ENCODE data around the gene TPT1. TPM values are rescaled to one million over a fixed set of nuclear protein-coding genes. Genes with fewer than 3 reads are reported as not detected.

TPT1 gene
- total and polyA plus RNA-seq, 9 of the 15 experiments (the other 6 are each of a cell fraction or from before 2014, with no cell fraction given), result 602 to 2,508 (median 1,784) TPM

GRCh38 chr13:45299194-45299593 lies 41.8 kb downstream of the TPT1 start:
- BruUV-seq (replicated peaks), result no TSS peak
- FAIRE-seq (no peak), ATAC-seq (peak; percentile 66), DNase-seq (ENCODE audit: extremely low read depth in 1 of 4, low spot score in 3 of 4) (peak in 3 of 4 experiments; percentile 14 to 54 (median 35))
- no peaks in the 10 kb centered on the region for H3K79me2 ChIP-seq (ENCODE audit: control insufficient read depth, insufficient read depth, low read length)
- peaks cover 16 to 21% of the 10 kb centered on the region in 2 experiments; a peak in 4 of 5 replicates for H3K4me1 ChIP-seq (replicated peaks in 1 of 2; ENCODE audit: control insufficient read depth in 2 of 2, insufficient read depth in 2 of 2, low read length in 2 of 2)
- intact Hi-C loops (cut with micrococcal nuclease) (no loop called here), in situ Hi-C loops (cut with MboI) (no loop called here)
- 9% methylated on average over 3 of the region's 3 CpGs for WGBS (ENCODE audit: insufficient coverage, low coverage, missing lambda C conversion rate)
- no peaks in the 10 kb centered on the region for H3K27me3 ChIP-seq (ENCODE audit: control insufficient read depth in 2 of 2, insufficient read depth in 2 of 2, low read length in 2 of 2)
- H2AFZ ChIP-seq (ENCODE audit: low read depth, low read length), result no peak overlapping the region
- POLR2A ChIA-PET, result interaction anchor here (0.6 to 1.2 kb wide), 2 partner anchors 195 to 253 kb away, joined by 3 read pairs; no protein-coding TSS in a partner anchor
- CTCF ChIA-PET (ENCODE audit: low intra/inter-chr PET ratio), result no interaction called here
- TF ChIP-seq NFE2 (IDR thresholded peaks at IDR 0.05; ENCODE audit: low read depth) (peak; percentile 52), TAL1 (IDR thresholded peaks at IDR 0.05) (peak; percentile 29; the same call in 1 of the 2 replicates), ZKSCAN3 (CRISPR knock-in tag; IDR thresholded peaks at IDR 0.05) (no peak), CBFA2T3 (IDR thresholded peaks at IDR 0.05) (peak; percentile 69), ARID1B (IDR thresholded peaks at IDR 0.05) (peak; percentile 54), HMBOX1 (IDR thresholded peaks at IDR 0.05) (0 out of 2 replicates have a peak, but pooled peaks have one; percentile 2), SMARCE1 (IDR thresholded peaks at IDR 0.05) (no peak), DPF2 (IDR thresholded peaks at IDR 0.05) (0 out of 2 replicates have a peak, but pooled peaks have one; percentile 36), CBFA2T2 (conservative IDR thresholded peaks at IDR 0.05) (peak; percentile 29; the same call in 1 of the 2 replicates), TCF3 (CRISPR knock-in tag; IDR thresholded peaks at IDR 0.05) (peak; percentile 39), NFIC (IDR thresholded peaks at IDR 0.05) (peak; percentile 65), CBX1 (IDR thresholded peaks at IDR 0.05; ENCODE audit: low read depth) (no peak), NFYB (IDR thresholded peaks at IDR 0.05; ENCODE audit: extremely low read depth, insufficient read length) (peak; percentile 19)
- peaks cover 2% of the 10 kb centered on the region for H3K9me1 ChIP-seq (ENCODE audit: control insufficient read depth, insufficient read depth, low read length)
- H3K4me3 ChIP-seq, result no peak overlapping the region
- no peak overlapping the region for H3K4me2 ChIP-seq (ENCODE audit: insufficient read depth, low read length)
- H3K27ac ChIP-seq (ENCODE audit: extremely low read depth, low read depth, low read length), result no peak overlapping the region
- 0 out of 2 replicates have a peak, but pooled peaks cover 4% of the 10 kb centered on the region for H4K20me1 ChIP-seq (replicated peaks; ENCODE audit: control insufficient read depth, insufficient read depth, low read length)
- H3K9ac ChIP-seq (ENCODE audit: insufficient read depth in 1 of 2, low read depth in 2 of 2, low read length in 2 of 2), result peak overlapping the region in 1 of 2 experiments; percentile 52; a peak in 1 of 4 replicates
- H3K9me3 ChIP-seq (replicated peaks; ENCODE audit: control insufficient read depth, insufficient read depth, low read depth, low read length), result no peaks in the 10 kb centered on the region
- no peaks in the 10 kb centered on the region for H3K36me3 ChIP-seq (ENCODE audit: control insufficient read depth, insufficient read depth, low read length)
